GM23248 (cell line): ENCODE data around the gene FIP1L1. TPM values are rescaled to one million over a fixed set of nuclear protein-coding genes. Genes with fewer than 3 reads are reported as not detected.
A peak's percentile ranks its signal among the peaks of the same experiment; 100 is the strongest.

Experiments
- DNase-seq: peaks from one replicate; pipeline ENCODE4 v3.0.0-alpha.2; 2015
- H2AFZ ChIP-seq: fragments of 200-600 bp; sonication (generic); 2 replicates; pipeline ENCODE4 v1.6.1; 2016; ENCODE audit warnings: antibody characterized with exemption
- H3F3A ChIP-seq: fragments of 200-600 bp; sonication (generic); 2 replicates; pipeline ENCODE4 v1.6.1; 2016; ENCODE audit warnings: mild to moderate bottlenecking, antibody characterized with exemption, mixed run types; ENCODE audit not compliant: insufficient read depth
- H3K27ac ChIP-seq: fragments of 200-600 bp; sonication (generic); 2 replicates; pipeline ENCODE4 v1.5.1; 2016; ENCODE audit warnings: mild to moderate bottlenecking
- H3K27me3 ChIP-seq: fragments of 200-600 bp; sonication (generic); replicated peaks from 2 replicates; pipeline ENCODE4 v1.6.1; 2016; ENCODE audit warnings: mild to moderate bottlenecking; ENCODE audit not compliant: insufficient read depth
- H3K36me3 ChIP-seq: fragments of 200-600 bp; sonication (generic); 2 replicates; pipeline ENCODE4 v1.6.1; 2016; ENCODE audit warnings: low read depth, mild to moderate bottlenecking
- H3K4me1 ChIP-seq: fragments of 200-600 bp; sonication (generic); 2 replicates; pipeline ENCODE4 v1.6.1; 2016; ENCODE audit warnings: mild to moderate bottlenecking; ENCODE audit not compliant: insufficient read depth
- H3K4me2 ChIP-seq: fragments of 200-600 bp; sonication (generic); one replicate; pipeline ENCODE4 v1.6.1; 2016; ENCODE audit warnings: mild to moderate bottlenecking; ENCODE audit not compliant: unreplicated experiment
- H3K4me3 ChIP-seq: fragments of 200-600 bp; sonication (generic); 2 replicates; pipeline ENCODE4 v1.5.1; 2016; ENCODE audit warnings: mild to moderate bottlenecking
- H3K79me2 ChIP-seq: fragments of 200-600 bp; sonication (generic); 2 replicates; pipeline ENCODE4 v1.6.1; 2016; ENCODE audit warnings: mild to moderate bottlenecking; ENCODE audit not compliant: insufficient read depth
- H3K9ac ChIP-seq: fragments of 200-600 bp; sonication (generic); 2 replicates; pipeline ENCODE4 v1.6.1; 2016; ENCODE audit warnings: mild to moderate bottlenecking
- H3K9me2 ChIP-seq: fragments of 200-600 bp; sonication (generic); 2 replicates; pipeline ENCODE4 v1.6.1; 2016; ENCODE audit warnings: mixed run types, mild to moderate bottlenecking, moderate library complexity; ENCODE audit not compliant: insufficient read depth
- H3K9me3 ChIP-seq: fragments of 200-600 bp; sonication (generic); one replicate; pipeline ENCODE4 v1.6.1; 2017; ENCODE audit warnings: low read depth
- H4K20me1 ChIP-seq: fragments of 200-600 bp; sonication (generic); 2 replicates; pipeline ENCODE4 v1.6.0; 2016; ENCODE audit not compliant: insufficient read depth
- EZH2 ChIP-seq: fragments of 200-600 bp; sonication (generic); IDR thresholded peaks from 2 replicates; pipeline ENCODE4 v1.6.1; 2018; ENCODE audit warnings: antibody characterized with exemption, mild to moderate bottlenecking; ENCODE audit not compliant: insufficient read depth, poor library complexity, severe bottlenecking
- EZH2phosphoT487 ChIP-seq: fragments of 200-600 bp; sonication (generic); IDR thresholded peaks from 2 replicates; pipeline ENCODE4 v1.6.1; 2018; ENCODE audit warnings: antibody characterized with exemption, moderate library complexity, mild to moderate bottlenecking, low read depth; ENCODE audit not compliant: insufficient read depth
- WGBS, 2 experiments: methylation state at CpG; one replicate each; pipeline ENCODE4 v1.1.6; 2015 to 2017; ENCODE audit warnings: low lambda C conversion rate in 2 of 2, low coverage in 1 of 2; ENCODE audit errors: missing lambda C conversion rate in 2 of 2; 5-methylcytosine and 5-hydroxymethylcytosine counted together
- in situ Hi-C: fragments of 300-500 bp; cut with MboI; formaldehyde crosslinking; loops from 2 replicates; pipeline ENCODE4 v1.15.0; 2020
- polyA plus RNA-seq: library from polyadenylated mRNA; unstranded; fragments of >200 nt; fragmentation: Nextera tagmentation; extraction: Ambion mirVana; gene quantifications from 2 replicates; pipeline ENCODE4 v1.2.1, GENCODE V29; 2016
- total RNA-seq: library from RNA; depleted of rRNA; stranded (reverse); fragments of >200 nt; shearing (Covaris generic); gene quantifications from 2 replicates; pipeline ENCODE4 v1.2.3, GENCODE V29; 2014

Gene FIP1L1
- total and polyA plus RNA-seq, 2 experiments from 2014 or later: 55.2 to 67.6 TPM

DNA sequence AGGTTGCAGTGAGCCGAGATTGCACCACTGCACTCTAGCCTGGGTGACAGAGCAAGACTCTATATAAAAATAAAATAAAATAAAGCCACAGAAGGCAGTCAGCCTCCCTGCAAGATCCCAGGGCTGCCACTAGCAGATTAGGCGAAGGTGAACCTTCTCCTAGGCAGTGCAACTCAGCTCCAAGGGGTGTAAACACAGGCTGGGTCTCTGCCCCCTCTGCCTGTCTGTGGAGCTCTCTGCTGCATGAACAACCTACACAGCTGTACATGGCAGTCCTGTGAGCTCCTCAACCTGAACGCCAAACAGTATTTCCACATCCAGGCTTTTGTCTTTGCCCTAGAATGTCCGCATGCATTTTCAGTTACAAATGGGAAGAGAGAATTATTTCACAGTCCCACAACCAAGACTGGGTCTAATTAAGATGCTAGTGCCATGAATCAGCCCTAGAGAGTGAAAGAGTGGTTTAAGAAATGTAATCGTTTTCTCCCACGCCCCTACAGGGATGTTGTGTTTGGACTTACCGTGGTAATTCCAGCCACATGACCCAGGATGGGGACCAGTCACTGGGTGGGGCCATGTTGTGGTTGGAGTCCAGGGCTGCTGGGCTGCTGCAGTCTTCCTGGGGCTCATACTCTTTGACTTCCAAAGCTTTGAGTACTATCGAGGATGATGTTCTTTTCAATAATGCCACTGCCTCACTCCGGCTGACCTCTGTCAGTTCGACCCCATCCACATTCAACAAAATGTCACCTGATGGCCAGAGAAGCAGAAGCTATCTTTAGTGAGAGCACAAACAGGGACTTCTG is 99.0 kb downstream of the FIP1L1 start:
- Histone ChIP-seq H3K9ac (peak overlapping the region; percentile 85), H3K9me2 (no peaks in the 10 kb centered on the region), H3K9me3 (no peaks in the 10 kb centered on the region), H4K20me1 (no peaks in the 10 kb centered on the region), H3K36me3 (no peaks in the 10 kb centered on the region), H3K4me2 (peak overlapping the region; percentile 60), H3F3A (peaks cover 62% of the 10 kb centered on the region), H3K27ac (peak overlapping the region; percentile 99), H3K4me3 (peak overlapping the region; percentile 38; the same call in 1 of the 2 replicates), H3K27me3 (no peaks in the 10 kb centered on the region), H3K4me1 (peaks cover 62% of the 10 kb centered on the region), H3K79me2 (no peaks in the 10 kb centered on the region), H2AFZ (peak overlapping the region; percentile 22; the same call in 1 of the 2 replicates)
- TF ChIP-seq EZH2phosphoT487: no peak
- TF ChIP-seq EZH2: no peak
- in situ Hi-C loops: no loop called here
- peak; percentile 99 for DNase-seq
- WGBS, 2 experiments: 14 to 15% methylated on average over 10 of the region's 10 CpGs

GRCh38 chr4:53477038-53477565 is 99.7 kb downstream of the FIP1L1 start:
- H3K36me3 ChIP-seq: no peaks in the 10 kb centered on the region
- H3K4me2 ChIP-seq: peak overlapping the region; percentile 60
- H3K79me2 ChIP-seq: no peaks in the 10 kb centered on the region
- peaks cover 62% of the 10 kb centered on the region for H3K4me1 ChIP-seq
- no peak for DNase-seq
- no peaks in the 10 kb centered on the region for H3K9me3 ChIP-seq
- H3K9ac ChIP-seq: peak overlapping the region; percentile 85
- peak overlapping the region; percentile 38; the same call in 1 of the 2 replicates for H3K4me3 ChIP-seq
- no peak for TF ChIP-seq EZH2phosphoT487
- no peak for TF ChIP-seq EZH2
- no peaks in the 10 kb centered on the region for H3K27me3 ChIP-seq
- WGBS, 2 experiments: 30 to 32% methylated on average over 5 of the region's 5 CpGs
- H3F3A ChIP-seq: peaks cover 62% of the 10 kb centered on the region
- H2AFZ ChIP-seq: peak overlapping the region; percentile 22; the same call in 1 of the 2 replicates
- no peaks in the 10 kb centered on the region for H4K20me1 ChIP-seq
- peak overlapping the region; percentile 99 for H3K27ac ChIP-seq
- in situ Hi-C loops: no loop called here
- no peaks in the 10 kb centered on the region for H3K9me2 ChIP-seq

DNA sequence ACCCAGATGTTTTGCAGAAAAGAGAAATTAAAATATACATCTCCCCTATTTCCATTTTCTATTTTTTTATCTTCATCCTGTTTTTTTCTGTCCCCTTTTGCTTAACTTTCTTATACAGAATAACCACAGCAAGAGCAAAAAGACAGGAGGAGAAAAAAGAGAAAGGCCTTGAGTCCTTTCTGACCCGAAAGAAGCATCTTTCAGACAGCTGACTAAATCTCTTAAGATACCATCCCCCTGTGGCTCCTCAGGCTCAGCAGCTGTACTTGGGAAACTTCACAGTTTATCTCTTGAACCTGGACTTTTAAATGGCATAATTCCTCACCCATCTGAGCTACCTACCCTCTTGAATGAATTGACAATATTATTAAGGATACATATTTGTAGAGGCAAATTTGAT is 100.2 kb downstream of the FIP1L1 start:
- H3K4me1 ChIP-seq: peaks cover 62% of the 10 kb centered on the region
- H4K20me1 ChIP-seq: no peaks in the 10 kb centered on the region
- DNase-seq: peak; percentile 44
- H3K9ac ChIP-seq: peak overlapping the region; percentile 85
- H3K79me2 ChIP-seq: no peaks in the 10 kb centered on the region
- H3K4me2 ChIP-seq: peak overlapping the region; percentile 60
- in situ Hi-C loops: no loop called here
- 0 out of 2 replicates have a peak overlapping the region, but pooled peaks have one; percentile 30 for H2AFZ ChIP-seq
- TF ChIP-seq EZH2 (no peak), EZH2phosphoT487 (no peak)
- no peaks in the 10 kb centered on the region for H3K9me3 ChIP-seq
- no peaks in the 10 kb centered on the region for H3K9me2 ChIP-seq
- H3F3A ChIP-seq: peaks cover 62% of the 10 kb centered on the region
- H3K27ac ChIP-seq: peak overlapping the region; percentile 99
- H3K27me3 ChIP-seq: no peaks in the 10 kb centered on the region
- H3K36me3 ChIP-seq: no peaks in the 10 kb centered on the region
- H3K4me3 ChIP-seq: no peak overlapping the region
- WGBS, 2 experiments: 90 to 95% methylated on average over 1 of the region's 1 CpG

DNA sequence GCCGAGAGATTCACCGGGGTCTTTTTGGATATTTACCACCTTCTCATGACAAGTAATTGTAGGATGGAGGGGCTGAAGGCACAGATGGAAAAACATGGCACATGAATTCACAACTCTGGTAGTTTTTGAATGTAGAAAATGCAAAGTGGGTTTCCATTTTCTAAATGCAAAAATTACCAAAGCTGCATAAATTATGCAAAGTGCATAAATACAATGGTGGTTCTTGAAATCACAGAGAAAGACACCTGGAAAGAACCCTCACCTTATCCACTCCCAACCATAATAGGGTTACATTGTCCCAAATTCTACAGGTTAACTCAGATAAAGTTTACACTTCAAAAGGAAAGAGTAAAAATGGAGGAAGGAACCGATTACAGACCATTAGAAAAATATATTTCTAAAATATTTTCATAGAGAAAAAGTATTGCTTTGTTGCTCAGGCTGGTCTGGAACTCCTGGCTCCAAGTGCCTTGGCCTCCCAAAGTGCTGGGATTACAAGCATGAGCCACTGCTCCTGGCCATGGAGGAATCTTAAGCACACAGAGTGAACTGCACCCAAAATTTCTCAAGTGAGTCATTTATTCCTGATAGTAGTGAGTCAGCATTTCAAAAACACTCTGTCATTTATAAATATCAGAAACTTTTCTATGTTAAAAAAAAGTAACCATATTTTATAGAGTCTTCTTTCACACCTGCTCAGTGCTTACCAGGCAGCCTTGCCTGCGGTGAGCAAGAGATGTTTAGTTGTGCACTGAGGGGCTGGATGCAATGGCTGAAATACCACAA is 101.4 kb downstream of the FIP1L1 start:
- H3K4me3 ChIP-seq: no peak overlapping the region
- no peaks in the 10 kb centered on the region for H3K9me2 ChIP-seq
- H3K27me3 ChIP-seq: no peaks in the 10 kb centered on the region
- peaks cover 62% of the 10 kb centered on the region for H3K4me1 ChIP-seq
- peaks cover 62% of the 10 kb centered on the region for H3F3A ChIP-seq
- in situ Hi-C loops: no loop called here
- no peaks in the 10 kb centered on the region for H3K9me3 ChIP-seq
- no peak for TF ChIP-seq EZH2
- no peak for TF ChIP-seq EZH2phosphoT487
- H3K36me3 ChIP-seq: no peaks in the 10 kb centered on the region
- peak overlapping the region; percentile 99 for H3K27ac ChIP-seq
- H3K4me2 ChIP-seq: peak overlapping the region; percentile 60
- H3K9ac ChIP-seq: peak overlapping the region; percentile 61
- DNase-seq: peak; percentile 91
- WGBS, 2 experiments: 82 to 85% methylated on average over 4 of the region's 4 CpGs
- H3K79me2 ChIP-seq: no peaks in the 10 kb centered on the region
- H2AFZ ChIP-seq: no peak overlapping the region
- no peaks in the 10 kb centered on the region for H4K20me1 ChIP-seq
